SU-DHL-6 (cell line): ENCODE measurements around the gene FRMPD4.

ENCODE experiments used
- H2AFZ ChIP-seq: fragments of 200-600 bp; sonication (generic); 2 replicates; pipeline ENCODE4 v1.6.1; 2014; ENCODE audit warnings: low read depth, mild to moderate bottlenecking, moderate library complexity, mixed read lengths, antibody characterized with exemption, low read length; ENCODE audit not compliant: severe bottlenecking
- H3F3A ChIP-seq: fragments of 200-600 bp; shearing (Covaris generic); 2 replicates; pipeline ENCODE4 v1.6.0; 2016; ENCODE audit warnings: antibody characterized with exemption, mild to moderate bottlenecking; ENCODE audit not compliant: insufficient read depth
- H3K27ac ChIP-seq: fragments of 200-600 bp; sonication (generic); 2 replicates; pipeline ENCODE4 v1.5.1; 2016; ENCODE audit warnings: low read depth, mild to moderate bottlenecking, low read length, moderate library complexity, mixed read lengths
- H3K27me3 ChIP-seq: fragments of 200-600 bp; sonication (generic), shearing (Covaris generic); 2 replicates; pipeline ENCODE4 v1.6.0; 2014; ENCODE audit warnings: mild to moderate bottlenecking, low read length
- H3K36me3 ChIP-seq: fragments of 200-600 bp; sonication (generic); 2 replicates; pipeline ENCODE4 v1.6.1; 2014; ENCODE audit warnings: mild to moderate bottlenecking, low read length, mixed read lengths
- H3K4me2 ChIP-seq: fragments of 300-600, 200-600 bp; shearing (Covaris generic), sonication (generic); 2 replicates; pipeline ENCODE4 v1.6.0; 2014; ENCODE audit warnings: low read length, low read depth, mild to moderate bottlenecking; ENCODE audit not compliant: poor library complexity, severe bottlenecking
- H3K4me3 ChIP-seq: fragments of 200-600 bp; sonication (generic); 2 replicates; pipeline ENCODE4 v1.5.1; 2014; ENCODE audit warnings: antibody characterized with exemption, low read length, mild to moderate bottlenecking, mixed read lengths; ENCODE audit not compliant: insufficient read depth, poor library complexity, severe bottlenecking
- H3K79me2 ChIP-seq: fragments of 200-600 bp; sonication (generic); 2 replicates; pipeline ENCODE4 v1.6.1; 2014; ENCODE audit warnings: mild to moderate bottlenecking, low read length, moderate library complexity; ENCODE audit not compliant: insufficient read depth
- H3K9ac ChIP-seq: fragments of 200-600 bp; sonication (generic); 2 replicates; pipeline ENCODE4 v1.7.0; 2014; ENCODE audit warnings: mild to moderate bottlenecking, low read length
- H3K9me2 ChIP-seq: fragments of 200-600 bp; sonication (generic); replicated peaks from 2 replicates; pipeline ENCODE4 v1.6.1; 2014; ENCODE audit warnings: low read length; ENCODE audit not compliant: insufficient read depth
- H3K9me3 ChIP-seq: fragments of 200-600 bp; sonication (generic); 2 replicates; pipeline ENCODE4 v1.6.1; 2014; ENCODE audit warnings: low read length, mixed read lengths; ENCODE audit not compliant: insufficient read depth
- H4K20me1 ChIP-seq: fragments of 200-600 bp; sonication (generic); 2 replicates; pipeline ENCODE4 v1.6.1; 2014; ENCODE audit warnings: low read depth, mild to moderate bottlenecking, antibody characterized with exemption, low read length, moderate library complexity, mixed read lengths
- EZH2phosphoT487 ChIP-seq: fragments of 200-600 bp; sonication (generic), shearing (Covaris generic); conservative IDR thresholded peaks from 2 replicates; pipeline ENCODE4 v1.6.1; 2018; ENCODE audit warnings: mild to moderate bottlenecking, antibody characterized with exemption, low read length, moderate library complexity, mixed read lengths
- TF ChIP-seq, protein P1 (sequence below): fragments of 200-600 bp; sonication (generic); IDR thresholded peaks from one replicate; pipeline ENCODE4 v1.5.1; 2017; ENCODE audit warnings: antibody characterized with exemption, mild to moderate bottlenecking, low read length, moderate library complexity; ENCODE audit not compliant: insufficient read depth, poor library complexity, severe bottlenecking

Gene FRMPD4

DNA sequence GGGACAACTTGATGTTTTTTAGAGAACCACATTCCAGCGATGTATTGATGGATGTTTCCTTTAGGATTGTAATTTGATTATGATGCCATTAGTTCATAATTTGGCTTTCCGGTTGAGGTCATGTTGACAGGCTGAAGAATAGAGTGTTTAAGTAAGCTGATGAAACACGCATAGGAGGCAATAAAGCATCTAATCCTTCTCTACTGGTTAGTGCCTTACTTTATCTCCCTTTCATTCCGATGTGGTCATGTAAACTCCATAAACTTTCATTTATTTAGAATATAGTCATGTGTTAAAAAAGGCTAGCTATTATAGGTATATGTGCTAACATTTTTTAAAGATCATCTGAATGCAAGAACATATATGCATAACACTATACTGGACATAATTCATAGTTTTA, 15.0 kb downstream of the FRMPD4 start:
- H3F3A ChIP-seq = no peaks in the 10 kb centered on the region
- H2AFZ ChIP-seq = no peak overlapping the region
- no peak overlapping the region for H3K4me3 ChIP-seq
- H3K27me3 ChIP-seq = no peaks in the 10 kb centered on the region
- no peaks in the 10 kb centered on the region for H3K36me3 ChIP-seq
- no peaks in the 10 kb centered on the region for H3K9me2 ChIP-seq
- no peak overlapping the region for H3K4me2 ChIP-seq
- no peaks in the 10 kb centered on the region for H4K20me1 ChIP-seq
- H3K9ac ChIP-seq = no peak overlapping the region
- H3K79me2 ChIP-seq = no peaks in the 10 kb centered on the region
- no peak for TF ChIP-seq EZH2phosphoT487
- TF ChIP-seq, protein P1, sequence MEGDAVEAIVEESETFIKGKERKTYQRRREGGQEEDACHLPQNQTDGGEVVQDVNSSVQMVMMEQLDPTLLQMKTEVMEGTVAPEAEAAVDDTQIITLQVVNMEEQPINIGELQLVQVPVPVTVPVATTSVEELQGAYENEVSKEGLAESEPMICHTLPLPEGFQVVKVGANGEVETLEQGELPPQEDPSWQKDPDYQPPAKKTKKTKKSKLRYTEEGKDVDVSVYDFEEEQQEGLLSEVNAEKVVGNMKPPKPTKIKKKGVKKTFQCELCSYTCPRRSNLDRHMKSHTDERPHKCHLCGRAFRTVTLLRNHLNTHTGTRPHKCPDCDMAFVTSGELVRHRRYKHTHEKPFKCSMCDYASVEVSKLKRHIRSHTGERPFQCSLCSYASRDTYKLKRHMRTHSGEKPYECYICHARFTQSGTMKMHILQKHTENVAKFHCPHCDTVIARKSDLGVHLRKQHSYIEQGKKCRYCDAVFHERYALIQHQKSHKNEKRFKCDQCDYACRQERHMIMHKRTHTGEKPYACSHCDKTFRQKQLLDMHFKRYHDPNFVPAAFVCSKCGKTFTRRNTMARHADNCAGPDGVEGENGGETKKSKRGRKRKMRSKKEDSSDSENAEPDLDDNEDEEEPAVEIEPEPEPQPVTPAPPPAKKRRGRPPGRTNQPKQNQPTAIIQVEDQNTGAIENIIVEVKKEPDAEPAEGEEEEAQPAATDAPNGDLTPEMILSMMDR = no peak
- H3K27ac ChIP-seq = no peak overlapping the region
- no peaks in the 10 kb centered on the region for H3K9me3 ChIP-seq

DNA sequence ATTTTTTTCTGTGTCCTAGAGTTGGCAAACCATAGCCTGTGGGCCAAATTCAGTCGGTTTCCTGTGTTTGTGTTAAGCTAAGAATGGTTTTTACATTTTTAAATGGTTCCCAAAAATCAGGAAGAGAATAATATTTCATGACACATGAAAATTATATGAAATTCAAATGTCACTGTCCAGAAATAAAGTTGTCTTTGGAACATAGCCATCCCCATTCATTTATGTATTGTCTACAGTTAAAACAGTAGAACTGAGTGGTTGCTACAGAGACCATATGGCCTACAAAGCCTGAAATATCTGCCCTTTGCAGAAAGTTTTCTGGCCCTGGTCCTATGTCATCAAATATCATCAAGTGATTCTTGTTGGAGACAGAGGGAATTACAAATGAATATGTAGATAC, 15.5 kb downstream of the FRMPD4 start:
- TF ChIP-seq, protein P1 = no peak
- TF ChIP-seq EZH2phosphoT487 = no peak
- no peaks in the 10 kb centered on the region for H4K20me1 ChIP-seq
- H3K27me3 ChIP-seq = no peaks in the 10 kb centered on the region

DNA sequence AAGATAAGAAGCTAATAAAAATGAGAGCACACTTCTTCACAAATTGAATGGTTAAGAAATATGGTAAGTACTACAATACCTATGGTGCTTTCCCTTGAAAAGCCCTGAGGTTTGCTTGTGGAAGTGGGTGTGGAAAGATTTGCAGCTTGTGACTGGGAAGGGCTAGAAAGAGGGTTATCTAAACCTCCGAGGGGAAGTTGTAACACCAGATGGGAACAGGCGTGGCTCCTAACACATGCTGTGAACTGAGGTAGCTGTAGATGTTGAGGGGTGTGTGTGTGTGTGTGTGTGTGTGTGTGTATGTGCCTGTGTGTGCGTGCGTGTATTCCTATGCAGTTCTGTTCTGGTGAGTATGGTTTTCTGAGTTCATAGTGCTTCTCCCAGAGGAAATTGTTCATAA, 21.5 kb downstream of the FRMPD4 start:
- no peaks in the 10 kb centered on the region for H3F3A ChIP-seq

More for the DNA sequence above, 15.5 kb downstream of the FRMPD4 start:
- Histone ChIP-seq H3F3A (no peaks in the 10 kb centered on the region), H3K9me2 (no peaks in the 10 kb centered on the region), H3K9ac (no peak overlapping the region), H3K27ac (no peak overlapping the region), H3K36me3 (no peaks in the 10 kb centered on the region), H3K4me2 (no peak overlapping the region), H3K4me3 (no peak overlapping the region), H2AFZ (no peak overlapping the region), H3K9me3 (no peaks in the 10 kb centered on the region), H3K79me2 (no peaks in the 10 kb centered on the region)

More for the DNA sequence above, 21.5 kb downstream of the FRMPD4 start:
- H3K4me2 ChIP-seq = no peak overlapping the region
- no peaks in the 10 kb centered on the region for H3K79me2 ChIP-seq
- H3K9ac ChIP-seq = no peak overlapping the region
- no peak overlapping the region for H3K4me3 ChIP-seq
- TF ChIP-seq, protein P1 = no peak
- no peak for TF ChIP-seq EZH2phosphoT487
- H3K9me3 ChIP-seq = no peaks in the 10 kb centered on the region
- no peak overlapping the region for H2AFZ ChIP-seq
- H3K27me3 ChIP-seq = no peaks in the 10 kb centered on the region
- no peaks in the 10 kb centered on the region for H3K36me3 ChIP-seq
- no peak overlapping the region for H3K27ac ChIP-seq
- H3K9me2 ChIP-seq = no peaks in the 10 kb centered on the region
- no peaks in the 10 kb centered on the region for H4K20me1 ChIP-seq
